Measurements from ENCODE around the gene MIF4GD. TPM values are rescaled to one million over a fixed set of nuclear protein-coding genes. Genes with fewer than 3 reads are reported as not detected.

Gene MIF4GD
- total and polyA plus RNA-seq, 9 of the 15 experiments (the other 6 are each of a cell fraction or from before 2014, with no cell fraction given): 11.8 to 63.8 (median 28.1) TPM

DNA sequence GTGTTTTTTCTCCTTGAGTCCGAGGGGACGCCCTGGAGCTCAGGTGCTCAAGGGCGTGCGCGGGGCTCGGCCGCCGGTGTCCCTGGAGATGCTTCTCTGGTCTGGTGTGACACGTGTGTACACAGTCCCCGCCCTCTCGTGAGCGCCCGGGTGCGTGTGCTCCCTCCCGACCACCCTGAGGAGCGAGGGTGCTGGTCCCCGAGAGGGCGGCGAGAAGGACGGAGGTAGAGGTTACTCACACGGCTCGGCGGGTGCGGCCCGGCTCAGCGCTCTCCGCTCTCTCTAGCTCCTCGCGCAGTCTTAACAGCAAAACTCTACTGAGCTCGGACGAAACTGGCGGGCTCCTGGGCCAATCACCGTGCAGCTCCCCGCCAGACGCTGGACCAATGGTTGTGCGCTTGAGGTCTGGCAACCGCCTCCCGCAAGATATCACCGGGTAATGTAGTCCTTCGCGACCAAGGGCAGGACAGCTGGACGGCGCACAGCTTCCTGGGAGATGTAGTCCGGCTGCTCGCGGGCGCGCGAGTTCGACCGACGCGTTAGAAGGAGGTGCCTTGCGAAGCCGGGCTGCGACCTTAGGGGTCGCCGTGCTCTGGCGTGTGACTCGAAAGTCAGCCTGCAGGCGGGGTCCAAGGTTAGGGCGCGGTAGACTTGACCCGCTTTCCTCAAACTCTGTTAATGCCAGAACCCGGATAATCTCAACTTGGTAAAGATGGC is 18.2 kb upstream of the MIF4GD start, which contains the start of gene SLC25A19 (continued):
- TF ChIP-seq, protein P1, sequence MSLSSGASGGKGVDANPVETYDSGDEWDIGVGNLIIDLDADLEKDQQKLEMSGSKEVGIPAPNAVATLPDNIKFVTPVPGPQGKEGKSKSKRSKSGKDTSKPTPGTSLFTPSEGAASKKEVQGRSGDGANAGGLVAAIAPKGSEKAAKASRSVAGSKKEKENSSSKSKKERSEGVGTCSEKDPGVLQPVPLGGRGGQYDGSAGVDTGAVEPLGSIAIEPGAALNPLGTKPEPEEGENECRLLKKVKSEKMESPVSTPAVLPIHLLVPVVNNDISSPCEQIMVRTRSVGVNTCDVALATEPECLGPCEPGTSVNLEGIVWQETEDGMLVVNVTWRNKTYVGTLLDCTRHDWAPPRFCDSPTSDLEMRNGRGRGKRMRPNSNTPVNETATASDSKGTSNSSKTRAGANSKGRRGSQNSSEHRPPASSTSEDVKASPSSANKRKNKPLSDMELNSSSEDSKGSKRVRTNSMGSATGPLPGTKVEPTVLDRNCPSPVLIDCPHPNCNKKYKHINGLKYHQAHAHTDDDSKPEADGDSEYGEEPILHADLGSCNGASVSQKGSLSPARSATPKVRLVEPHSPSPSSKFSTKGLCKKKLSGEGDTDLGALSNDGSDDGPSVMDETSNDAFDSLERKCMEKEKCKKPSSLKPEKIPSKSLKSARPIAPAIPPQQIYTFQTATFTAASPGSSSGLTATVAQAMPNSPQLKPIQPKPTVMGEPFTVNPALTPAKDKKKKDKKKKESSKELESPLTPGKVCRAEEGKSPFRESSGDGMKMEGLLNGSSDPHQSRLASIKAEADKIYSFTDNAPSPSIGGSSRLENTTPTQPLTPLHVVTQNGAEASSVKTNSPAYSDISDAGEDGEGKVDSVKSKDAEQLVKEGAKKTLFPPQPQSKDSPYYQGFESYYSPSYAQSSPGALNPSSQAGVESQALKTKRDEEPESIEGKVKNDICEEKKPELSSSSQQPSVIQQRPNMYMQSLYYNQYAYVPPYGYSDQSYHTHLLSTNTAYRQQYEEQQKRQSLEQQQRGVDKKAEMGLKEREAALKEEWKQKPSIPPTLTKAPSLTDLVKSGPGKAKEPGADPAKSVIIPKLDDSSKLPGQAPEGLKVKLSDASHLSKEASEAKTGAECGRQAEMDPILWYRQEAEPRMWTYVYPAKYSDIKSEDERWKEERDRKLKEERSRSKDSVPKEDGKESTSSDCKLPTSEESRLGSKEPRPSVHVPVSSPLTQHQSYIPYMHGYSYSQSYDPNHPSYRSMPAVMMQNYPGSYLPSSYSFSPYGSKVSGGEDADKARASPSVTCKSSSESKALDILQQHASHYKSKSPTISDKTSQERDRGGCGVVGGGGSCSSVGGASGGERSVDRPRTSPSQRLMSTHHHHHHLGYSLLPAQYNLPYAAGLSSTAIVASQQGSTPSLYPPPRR (CRISPR knock-in tag; IDR thresholded peaks at IDR 0.05; ENCODE audit: borderline replicate concordance): no peak
- TF ChIP-seq TRIM28 (IDR thresholded peaks at IDR 0.05): 0 out of 2 replicates have a peak, but pooled peaks have one; percentile 18
- TF ChIP-seq WHSC1 (IDR thresholded peaks at IDR 0.05; ENCODE audit: low read length): no peak
- no peak for TF ChIP-seq KHSRP (IDR thresholded peaks at IDR 0.05)
- TF ChIP-seq, protein P2, sequence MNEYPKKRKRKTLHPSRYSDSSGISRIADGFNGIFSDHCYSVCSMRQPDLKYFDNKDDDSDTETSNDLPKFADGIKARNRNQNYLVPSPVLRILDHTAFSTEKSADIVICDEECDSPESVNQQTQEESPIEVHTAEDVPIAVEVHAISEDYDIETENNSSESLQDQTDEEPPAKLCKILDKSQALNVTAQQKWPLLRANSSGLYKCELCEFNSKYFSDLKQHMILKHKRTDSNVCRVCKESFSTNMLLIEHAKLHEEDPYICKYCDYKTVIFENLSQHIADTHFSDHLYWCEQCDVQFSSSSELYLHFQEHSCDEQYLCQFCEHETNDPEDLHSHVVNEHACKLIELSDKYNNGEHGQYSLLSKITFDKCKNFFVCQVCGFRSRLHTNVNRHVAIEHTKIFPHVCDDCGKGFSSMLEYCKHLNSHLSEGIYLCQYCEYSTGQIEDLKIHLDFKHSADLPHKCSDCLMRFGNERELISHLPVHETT (CRISPR knock-in tag; conservative IDR thresholded peaks at IDR 0.05 in 1 of 2, IDR thresholded peaks at IDR 0.05 in 1 of 2): peak in 1 of 2 experiments; percentile 54; a peak in 1 of 4 replicates
- TF ChIP-seq, protein P3, sequence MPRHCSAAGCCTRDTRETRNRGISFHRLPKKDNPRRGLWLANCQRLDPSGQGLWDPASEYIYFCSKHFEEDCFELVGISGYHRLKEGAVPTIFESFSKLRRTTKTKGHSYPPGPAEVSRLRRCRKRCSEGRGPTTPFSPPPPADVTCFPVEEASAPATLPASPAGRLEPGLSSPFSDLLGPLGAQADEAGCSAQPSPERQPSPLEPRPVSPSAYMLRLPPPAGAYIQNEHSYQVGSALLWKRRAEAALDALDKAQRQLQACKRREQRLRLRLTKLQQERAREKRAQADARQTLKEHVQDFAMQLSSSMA (CRISPR knock-in tag; IDR thresholded peaks at IDR 0.05): no peak
- TF ChIP-seq ZNF354B (CRISPR knock-in tag; IDR thresholded peaks at IDR 0.05): no peak
- TF ChIP-seq U2AF2 (optimal IDR thresholded peaks at IDR 0.05; ENCODE audit: low read depth, low read length): no peak
- TF ChIP-seq, protein P4, sequence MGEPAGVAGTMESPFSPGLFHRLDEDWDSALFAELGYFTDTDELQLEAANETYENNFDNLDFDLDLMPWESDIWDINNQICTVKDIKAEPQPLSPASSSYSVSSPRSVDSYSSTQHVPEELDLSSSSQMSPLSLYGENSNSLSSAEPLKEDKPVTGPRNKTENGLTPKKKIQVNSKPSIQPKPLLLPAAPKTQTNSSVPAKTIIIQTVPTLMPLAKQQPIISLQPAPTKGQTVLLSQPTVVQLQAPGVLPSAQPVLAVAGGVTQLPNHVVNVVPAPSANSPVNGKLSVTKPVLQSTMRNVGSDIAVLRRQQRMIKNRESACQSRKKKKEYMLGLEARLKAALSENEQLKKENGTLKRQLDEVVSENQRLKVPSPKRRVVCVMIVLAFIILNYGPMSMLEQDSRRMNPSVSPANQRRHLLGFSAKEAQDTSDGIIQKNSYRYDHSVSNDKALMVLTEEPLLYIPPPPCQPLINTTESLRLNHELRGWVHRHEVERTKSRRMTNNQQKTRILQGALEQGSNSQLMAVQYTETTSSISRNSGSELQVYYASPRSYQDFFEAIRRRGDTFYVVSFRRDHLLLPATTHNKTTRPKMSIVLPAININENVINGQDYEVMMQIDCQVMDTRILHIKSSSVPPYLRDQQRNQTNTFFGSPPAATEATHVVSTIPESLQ (CRISPR knock-in tag; IDR thresholded peaks at IDR 0.05): no peak
- peak; percentile 19; the same call in 1 of the 2 replicates for TF ChIP-seq KLF1 (tag; IDR thresholded peaks at IDR 0.05)
- peak; percentile 71; the same call in 1 of the 2 replicates for TF ChIP-seq ETV5 (CRISPR knock-in tag; IDR thresholded peaks at IDR 0.05; ENCODE audit: low read depth)
- no peak for TF ChIP-seq MIER1 (IDR thresholded peaks at IDR 0.05; ENCODE audit: low read depth)
- no peak for TF ChIP-seq PCBP1 (IDR thresholded peaks at IDR 0.05; ENCODE audit: low read depth, low read length, poor library complexity, severe bottlenecking)
- TF ChIP-seq GABPB2 (CRISPR knock-in tag; conservative IDR thresholded peaks at IDR 0.05): no peak
- TF ChIP-seq ETS2 (tag; IDR thresholded peaks at IDR 0.05; ENCODE audit: borderline replicate concordance, poor library complexity, severe bottlenecking): no peak
- TF ChIP-seq NFYB (IDR thresholded peaks at IDR 0.05; ENCODE audit: extremely low read depth, insufficient read length): peak; percentile 80
- TF ChIP-seq CAMTA2 (CRISPR knock-in tag; conservative IDR thresholded peaks at IDR 0.05): no peak

All from K562 (cell line).